LNCaP clone FGC (cell line): ENCODE data around the gene PLA2G2E.
"Not testable (repeated sequence)": the region's sequence is repeated elsewhere in the genome, so short reads cannot be mapped to it uniquely, and the experiment has no call there.

Source experiments
- DNase-seq: peaks from one replicate; pipeline ENCODE4 v3.0.0-alpha.2; 2011; ENCODE audit warnings: low read depth
- H3K4me3 ChIP-seq: 2 replicates; pipeline ENCODE4 v1.5.1; 2011; ENCODE audit warnings: mild to moderate bottlenecking, low read depth, low read length, control low read depth
- TF ChIP-seq, protein P1 (sequence below): IDR thresholded peaks from 2 replicates; pipeline ENCODE4 v1.5.1; 2012; ENCODE audit warnings: mild to moderate bottlenecking; ENCODE audit not compliant: control insufficient read depth, insufficient read depth; ENCODE audit errors: extremely low read depth

The PLA2G2E gene

DNA sequence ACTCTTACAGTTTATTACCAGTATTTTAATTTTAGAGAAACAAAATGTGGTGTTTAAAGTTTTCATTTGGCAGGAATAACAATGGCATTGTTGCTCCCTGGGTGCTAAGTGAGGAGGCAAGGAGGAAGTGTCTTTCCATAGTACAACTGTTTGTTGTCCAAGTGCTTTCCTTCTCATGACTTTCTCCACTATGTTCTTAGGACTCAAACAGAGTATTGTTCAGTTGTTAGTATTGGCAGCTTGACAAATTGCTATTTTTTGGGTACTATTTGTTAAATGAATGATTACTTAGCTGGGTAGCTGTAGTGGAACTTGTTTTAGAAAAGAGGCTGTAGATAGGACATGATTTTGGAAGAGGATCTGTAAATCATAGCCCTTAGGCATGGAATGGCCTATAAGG is 33.8 kb downstream of the PLA2G2E start:
- no peak for DNase-seq
- TF ChIP-seq, protein P1, sequence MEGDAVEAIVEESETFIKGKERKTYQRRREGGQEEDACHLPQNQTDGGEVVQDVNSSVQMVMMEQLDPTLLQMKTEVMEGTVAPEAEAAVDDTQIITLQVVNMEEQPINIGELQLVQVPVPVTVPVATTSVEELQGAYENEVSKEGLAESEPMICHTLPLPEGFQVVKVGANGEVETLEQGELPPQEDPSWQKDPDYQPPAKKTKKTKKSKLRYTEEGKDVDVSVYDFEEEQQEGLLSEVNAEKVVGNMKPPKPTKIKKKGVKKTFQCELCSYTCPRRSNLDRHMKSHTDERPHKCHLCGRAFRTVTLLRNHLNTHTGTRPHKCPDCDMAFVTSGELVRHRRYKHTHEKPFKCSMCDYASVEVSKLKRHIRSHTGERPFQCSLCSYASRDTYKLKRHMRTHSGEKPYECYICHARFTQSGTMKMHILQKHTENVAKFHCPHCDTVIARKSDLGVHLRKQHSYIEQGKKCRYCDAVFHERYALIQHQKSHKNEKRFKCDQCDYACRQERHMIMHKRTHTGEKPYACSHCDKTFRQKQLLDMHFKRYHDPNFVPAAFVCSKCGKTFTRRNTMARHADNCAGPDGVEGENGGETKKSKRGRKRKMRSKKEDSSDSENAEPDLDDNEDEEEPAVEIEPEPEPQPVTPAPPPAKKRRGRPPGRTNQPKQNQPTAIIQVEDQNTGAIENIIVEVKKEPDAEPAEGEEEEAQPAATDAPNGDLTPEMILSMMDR = no peak
- no peak overlapping the region for H3K4me3 ChIP-seq

DNA sequence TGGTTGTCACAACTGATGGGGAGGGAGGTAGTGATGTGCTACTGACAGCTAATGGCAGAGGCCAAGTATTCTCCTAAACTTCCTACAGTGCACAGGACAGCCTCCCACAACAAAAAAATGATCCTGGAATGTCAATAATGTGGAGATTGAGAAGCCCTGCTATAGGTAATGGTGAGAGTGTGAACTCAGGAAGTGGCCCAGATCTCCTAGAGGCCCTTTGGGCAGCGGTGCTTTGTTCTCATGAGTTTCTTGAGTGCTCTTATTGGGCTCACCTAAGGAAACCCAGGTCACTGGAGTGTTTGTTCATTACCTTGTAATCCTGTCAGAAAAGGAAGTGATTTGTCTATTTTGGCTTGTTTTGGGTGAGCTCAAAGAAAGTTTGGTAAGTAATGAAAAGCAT is 35.3 kb downstream of the PLA2G2E start:
- H3K4me3 ChIP-seq = no peak overlapping the region
- DNase-seq = no peak
- TF ChIP-seq, protein P1 = no peak

DNA sequence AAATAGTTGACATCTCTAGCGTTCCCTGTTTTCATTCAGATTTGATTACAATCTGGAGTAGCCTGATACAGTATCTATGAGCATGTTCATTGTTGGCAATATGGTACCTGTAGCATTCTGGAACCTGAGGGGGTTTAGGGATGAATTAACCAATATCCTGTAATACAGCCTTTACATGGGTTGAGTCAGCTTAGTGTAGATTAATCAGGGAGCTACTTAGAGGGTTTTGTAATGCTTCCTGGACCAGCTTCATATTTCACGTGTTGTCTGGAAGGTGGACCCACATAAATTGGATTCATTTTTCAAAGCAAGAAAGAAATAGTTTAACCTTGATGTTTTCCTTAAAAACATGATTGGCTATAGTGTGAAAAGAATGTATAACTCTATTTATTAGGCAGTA is 37.6 kb downstream of the PLA2G2E start:
- TF ChIP-seq, protein P1 = no peak
- no peak overlapping the region for H3K4me3 ChIP-seq
- no peak for DNase-seq

DNA sequence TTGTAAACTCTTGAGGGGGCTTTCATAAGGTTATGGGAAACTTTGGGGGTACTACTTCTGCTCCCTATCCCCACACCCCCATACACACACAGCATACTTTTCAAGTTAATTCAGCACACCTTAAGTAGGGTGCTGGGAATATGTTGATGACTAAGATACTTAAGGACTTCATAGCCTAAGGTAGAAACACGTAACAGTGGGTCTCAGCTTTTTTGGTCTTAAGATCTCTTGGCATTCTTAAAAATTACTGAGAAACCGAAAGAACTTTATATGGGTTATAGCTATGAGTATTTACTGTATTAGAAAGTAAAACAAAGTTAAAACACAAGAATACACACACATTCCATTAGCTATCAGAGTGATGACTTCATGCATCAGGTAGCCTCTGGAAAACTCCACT is 39.1 kb downstream of the PLA2G2E start:
- TF ChIP-seq, protein P1 = no peak
- H3K4me3 ChIP-seq = no peak overlapping the region
- no peak for DNase-seq

DNA sequence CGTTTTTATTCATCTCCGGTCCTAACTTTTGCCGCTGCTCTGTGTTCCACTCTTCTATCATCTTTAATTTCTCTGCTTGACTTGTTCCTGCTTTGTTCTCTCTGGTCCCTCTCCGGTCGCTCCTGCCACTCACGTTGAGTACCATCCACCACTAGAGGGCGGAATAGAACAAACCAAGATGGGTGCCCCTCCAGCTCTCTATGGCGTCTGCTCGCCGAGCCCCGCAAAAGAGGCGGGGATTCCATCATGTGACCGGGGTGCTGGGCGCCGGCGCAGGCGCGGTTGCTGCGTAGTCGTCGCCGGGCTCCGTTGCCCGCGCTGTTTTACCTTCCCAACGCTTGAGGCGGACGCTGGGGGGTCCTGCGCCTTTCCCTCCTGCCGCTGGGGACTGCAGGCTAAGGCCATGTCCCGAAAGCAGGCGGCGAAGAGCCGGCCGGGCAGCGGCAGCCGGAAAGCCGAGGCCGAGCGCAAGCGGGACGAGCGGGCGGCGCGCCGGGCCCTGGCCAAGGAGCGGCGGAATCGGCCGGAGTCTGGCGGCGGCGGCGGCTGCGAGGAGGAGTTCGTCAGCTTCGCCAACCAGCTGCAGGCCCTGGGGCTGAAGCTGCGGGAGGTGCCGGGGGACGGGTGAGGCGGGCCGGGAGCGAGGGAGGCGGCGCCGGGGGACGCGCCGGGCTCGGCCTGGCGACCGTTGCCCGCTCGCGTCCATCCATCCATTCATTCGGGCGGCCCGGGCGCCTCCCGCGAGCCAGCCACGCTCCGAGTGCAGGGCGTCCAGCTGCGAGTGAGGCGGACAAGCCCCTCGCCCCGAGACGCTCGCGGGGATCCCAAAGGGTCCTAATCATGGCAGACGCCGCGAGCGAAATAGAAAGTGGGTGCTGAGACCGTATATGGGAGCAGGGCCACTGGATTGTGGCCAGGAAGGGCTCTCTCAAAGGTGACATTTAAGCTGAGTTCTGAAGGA is 41.0 kb downstream of the PLA2G2E start, which contains the start of gene OTUD3:
TSS of gene OTUD3 (plus strand) at position 285 of the 961 bp plus-strand sequence. CDS start at position 404, 119 bp downstream.
- TF ChIP-seq, protein P1 = peak; percentile 71
- DNase-seq = peak; percentile 70
- peak within 1 kb of the TSS; percentile 72 for H3K4me3 ChIP-seq

DNA sequence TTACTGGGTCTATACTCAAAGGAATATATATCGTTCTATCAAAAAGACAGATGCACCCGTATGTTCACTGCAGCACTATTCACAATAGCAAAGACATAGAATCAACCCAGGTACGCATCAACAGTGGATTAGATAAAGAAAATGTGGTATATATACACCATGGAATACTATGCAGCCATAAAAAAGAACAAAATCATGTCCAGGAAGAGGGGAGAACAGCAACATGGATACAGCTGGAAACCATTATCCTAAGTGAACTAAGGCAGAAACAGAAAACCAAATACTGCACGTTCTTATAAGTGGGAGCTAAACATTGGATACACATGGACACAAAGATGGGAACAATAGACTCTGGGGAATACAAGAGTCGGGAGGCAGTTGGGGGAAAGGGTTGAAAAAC is 42.6 kb downstream of the PLA2G2E start:
- DNase-seq, H3K4me3 ChIP-seq: not testable (repeated sequence)

DNA sequence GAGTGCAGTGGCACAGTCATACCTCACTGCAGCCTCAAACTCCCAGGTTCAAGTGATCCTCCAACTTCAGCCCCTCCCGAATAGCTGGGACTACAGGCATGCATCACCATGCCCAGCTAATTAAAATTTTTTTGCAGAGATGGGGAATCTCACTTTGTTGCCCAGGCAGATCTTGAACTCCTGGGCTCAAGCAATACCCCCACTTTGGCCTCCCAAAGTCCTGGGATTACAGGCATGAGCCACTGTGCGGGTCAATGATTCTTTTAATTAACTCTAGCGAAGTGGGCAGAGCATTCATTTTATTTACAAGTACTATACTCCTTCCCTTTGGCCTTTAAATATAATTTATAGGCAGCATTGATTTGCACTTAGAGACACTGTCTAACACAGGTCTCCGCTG is 43.8 kb downstream of the PLA2G2E start:
- no peak for DNase-seq
- no peak overlapping the region for H3K4me3 ChIP-seq
- TF ChIP-seq, protein P1 = no peak
